DMS79 treated with DMSO at 0.1 percent for 48 hours (cell line): ENCODE measurements around the gene METRNL.
"Not testable (repeated sequence)": the region's sequence is repeated elsewhere in the genome, so short reads cannot be mapped to it uniquely, and the experiment has no call there.

Source experiments
- DNase-seq: peaks from one replicate; lab custom pipeline; 2025; lab: John Stamatoyannopoulos, UW

Gene METRNL

DNA sequence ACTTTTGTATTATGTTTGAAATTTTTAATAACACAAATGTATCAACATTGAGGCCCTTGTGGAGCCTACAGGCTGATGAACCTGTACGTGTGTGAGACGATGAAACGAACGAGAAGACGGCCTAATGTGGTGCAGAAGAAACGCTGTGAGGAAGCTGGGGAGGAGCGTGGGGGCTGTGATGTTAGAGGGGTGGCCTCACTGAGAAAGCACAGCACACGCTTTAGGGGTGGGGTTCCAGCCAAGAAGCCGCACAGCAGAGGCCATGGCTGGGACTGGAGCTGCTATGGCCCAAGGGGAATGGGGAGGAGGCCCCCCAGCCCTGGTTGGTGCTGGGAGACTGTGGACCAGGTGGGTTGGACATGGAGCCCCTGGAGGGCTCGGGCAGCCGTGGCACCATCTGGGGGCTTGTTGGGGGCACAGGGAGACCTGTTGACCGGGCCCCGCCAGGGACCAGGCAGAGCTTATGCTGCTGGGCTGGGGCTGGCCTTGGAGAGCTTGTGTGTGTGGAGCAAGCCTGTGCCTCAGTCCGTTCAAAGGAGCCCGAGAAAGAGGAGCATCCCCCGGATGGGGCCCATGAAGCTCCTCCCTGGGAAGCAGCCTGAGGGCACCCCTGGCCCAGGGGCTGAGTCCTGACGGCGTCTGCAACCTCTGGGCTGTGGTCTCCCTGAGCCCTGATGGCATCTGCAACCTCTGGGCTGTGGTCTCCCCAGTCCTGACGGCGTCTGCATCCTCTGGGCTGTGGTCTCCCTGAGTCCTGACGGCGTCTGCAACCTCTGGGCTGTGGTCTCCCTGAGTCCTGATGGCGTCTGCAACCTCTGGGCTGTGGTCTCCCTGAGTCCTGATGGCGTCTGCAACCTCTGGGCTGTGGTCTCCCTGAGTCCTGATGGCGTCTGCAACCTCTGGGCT is 44.7 kb downstream of the METRNL start:
- DNase-seq, result no peak

GRCh38 chr17:83124871-83125514 is 45.6 kb downstream of the METRNL start:
- DNase-seq, result peak; percentile 38

- peak; percentile 38 for DNase-seq
Observed at GRCh38 chr17:83125515-83126274, 46.3 kb downstream of the METRNL start.

DNA sequence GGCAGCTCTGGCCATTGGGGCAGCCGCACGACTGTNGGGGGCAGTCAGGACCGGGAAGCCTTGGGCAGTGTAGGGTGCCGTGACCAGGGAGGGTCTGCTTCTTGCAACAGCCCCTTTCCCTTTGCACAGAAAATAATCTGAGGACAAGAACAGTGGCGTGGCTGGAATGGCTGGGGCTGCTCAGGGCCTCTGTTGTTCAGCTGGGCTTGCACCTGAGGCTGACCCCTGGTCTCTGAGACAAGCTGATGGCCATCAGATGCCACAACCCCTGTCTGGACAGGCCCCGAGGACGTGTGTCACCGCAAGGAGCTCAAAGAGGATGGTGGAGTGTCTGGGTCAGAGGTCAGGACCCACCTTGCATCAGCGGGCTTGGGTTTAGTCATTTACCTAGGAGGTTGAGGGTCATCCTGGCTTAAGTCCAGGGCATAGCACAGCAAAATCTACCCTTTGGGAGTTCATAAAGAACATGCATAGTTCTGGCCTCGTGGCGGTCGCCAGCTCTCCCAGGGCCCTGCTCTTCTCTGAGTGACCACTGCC is 46.9 kb downstream of the METRNL start:
- no peak for DNase-seq

DNA sequence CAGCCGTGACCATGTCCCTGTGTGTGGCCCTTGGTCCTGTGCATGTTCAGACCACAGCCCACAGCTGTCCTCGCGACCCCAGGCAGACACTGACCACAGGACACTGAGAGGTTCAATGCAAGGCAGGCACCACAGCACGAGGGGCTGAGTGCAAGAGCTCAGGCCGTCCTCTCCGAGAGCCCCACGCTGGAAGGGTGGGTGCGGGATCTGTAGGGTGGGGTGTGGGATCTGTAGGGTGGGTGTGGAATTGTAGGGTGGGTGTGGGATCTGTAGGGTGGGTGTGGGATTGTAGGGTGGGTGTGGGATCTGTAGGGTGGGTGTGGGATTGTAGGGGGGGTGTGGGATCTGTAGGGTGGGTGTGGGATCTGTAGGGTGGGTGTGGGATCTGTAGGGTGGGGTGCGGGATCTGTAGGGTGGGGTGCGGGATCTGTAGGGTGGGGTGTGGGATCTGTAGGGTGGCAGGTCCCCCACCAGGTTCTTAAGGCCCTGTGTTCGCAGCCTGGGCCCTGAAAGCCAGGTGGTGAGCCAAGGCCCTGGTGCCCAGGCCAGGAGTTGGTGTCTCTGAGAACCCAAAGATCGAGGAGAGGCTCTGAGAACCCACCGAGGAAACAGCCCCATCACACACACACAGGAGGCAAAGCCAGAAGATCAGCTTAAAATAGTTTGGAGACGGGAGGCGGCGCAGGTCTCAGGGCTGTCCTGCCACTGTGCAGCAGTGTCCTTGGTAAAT is 48.2 kb downstream of the METRNL start:
- no peak for DNase-seq

- no peak for DNase-seq
Observed at GRCh38 chr17:83128306-83129240, 49.2 kb downstream of the METRNL start.

- DNase-seq, result no peak
Observed at GRCh38 chr17:83129676-83130075, 50.3 kb downstream of the METRNL start.

- DNase-seq, result no peak
Observed at GRCh38 chr17:83131401-83132011, 52.1 kb downstream of the METRNL start.

GRCh38 chr17:83132251-83133081 is 53.1 kb downstream of the METRNL start:
- no peak for DNase-seq

DNA sequence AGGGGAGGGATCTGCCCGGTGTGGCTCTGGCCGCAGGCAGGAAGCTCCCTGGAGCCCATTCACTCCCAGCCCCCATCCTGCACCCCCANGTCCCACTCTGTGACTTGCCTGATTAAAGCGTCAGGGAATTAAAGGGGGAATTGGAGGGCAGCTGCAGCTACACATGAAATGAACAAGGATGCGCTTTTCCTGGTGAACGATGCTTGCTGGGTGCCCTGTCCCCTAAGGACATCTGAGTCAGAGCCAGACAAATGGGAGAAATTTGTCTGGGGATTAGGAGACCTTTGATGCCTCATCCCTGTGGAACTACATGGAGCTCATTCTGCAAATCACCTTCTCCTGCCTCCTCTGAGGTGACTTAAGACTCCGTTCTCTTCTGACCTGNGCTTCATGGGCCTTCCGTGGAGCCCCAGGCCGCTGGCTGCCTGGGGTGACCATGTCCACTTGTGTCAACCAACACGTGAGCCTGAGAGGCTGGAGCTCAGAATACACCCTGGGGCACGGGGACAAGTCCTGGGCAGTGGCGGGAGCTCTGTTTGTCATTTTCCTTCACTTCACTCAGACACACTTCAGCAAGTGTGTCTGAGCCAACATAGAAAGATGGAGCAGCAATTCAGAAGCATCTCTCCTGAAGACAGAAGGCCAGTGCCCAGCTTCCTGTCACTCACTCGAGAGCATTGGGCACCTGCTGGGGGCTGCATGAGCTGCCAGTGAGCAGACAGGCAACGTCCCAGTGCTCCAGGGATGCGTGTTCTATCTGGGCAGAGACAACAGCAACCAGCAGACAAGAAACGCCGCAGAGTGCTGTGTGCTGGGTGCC is 54.1 kb downstream of the METRNL start:
- no peak for DNase-seq

DNA sequence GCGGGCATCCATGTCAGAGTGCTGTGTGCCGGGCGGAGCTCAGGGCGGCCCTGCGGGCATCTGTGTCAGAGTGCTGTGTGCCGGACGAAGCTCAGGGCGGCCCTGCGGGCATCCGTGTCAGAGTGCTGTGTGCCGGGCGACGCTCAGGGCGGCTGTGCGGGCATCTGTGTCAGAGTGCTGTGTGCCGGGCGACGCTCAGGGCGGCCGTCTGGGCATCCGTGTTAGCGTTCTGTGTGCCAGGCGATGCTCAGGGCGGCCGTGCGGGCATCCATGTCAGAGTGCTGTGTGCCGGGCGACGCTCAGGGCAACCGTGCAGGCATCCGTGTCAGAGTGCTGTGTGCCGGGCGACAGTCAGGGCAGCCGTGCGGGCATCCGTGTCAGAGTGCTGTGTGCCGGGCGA is 55.0 kb downstream of the METRNL start:
- DNase-seq, result not testable (repeated sequence)

GRCh38 chr17:83135692-83136091 is 56.3 kb downstream of the METRNL start:
- DNase-seq, result no peak

DNA sequence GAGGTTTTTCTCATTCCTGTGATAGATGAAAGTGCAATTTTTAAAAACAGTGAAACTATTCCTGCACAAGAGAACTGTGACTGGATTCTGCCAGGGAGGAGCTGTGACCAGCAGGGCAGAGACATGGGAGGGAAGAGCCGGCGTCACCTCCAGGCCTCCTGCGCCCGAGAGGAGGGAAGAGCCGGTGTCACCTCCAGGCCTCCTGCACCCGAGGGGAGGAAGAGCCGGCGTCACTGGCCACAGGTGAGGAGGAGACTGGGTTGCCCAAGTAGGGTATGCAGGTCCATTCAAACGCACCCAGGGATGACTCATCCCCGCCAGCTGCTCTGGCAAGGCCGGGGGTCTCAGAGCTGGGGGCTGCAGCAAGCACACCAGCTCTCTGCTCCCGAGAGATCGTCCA is 56.7 kb downstream of the METRNL start:
- DNase-seq, result peak; percentile 45

DNA sequence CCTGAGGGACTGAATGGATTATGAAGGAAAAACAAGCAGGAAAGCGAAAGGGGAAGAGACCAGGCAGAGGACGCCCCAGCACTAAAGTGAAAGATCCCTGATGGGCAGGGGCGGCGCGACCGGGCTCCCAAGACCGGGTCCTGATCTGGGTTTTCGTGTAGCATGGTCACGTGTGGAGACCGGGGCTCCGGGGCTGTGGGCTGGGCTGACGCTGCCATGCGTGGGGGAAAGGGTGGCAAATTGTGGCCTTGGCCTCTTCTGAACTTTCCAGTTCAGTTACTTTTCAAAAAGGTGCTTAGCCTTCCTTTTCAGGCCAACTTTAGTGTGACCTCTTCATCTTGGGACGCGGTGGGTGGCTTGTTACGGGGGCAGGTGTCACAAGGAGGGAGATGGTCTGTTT is 57.5 kb downstream of the METRNL start:
- no peak for DNase-seq

GRCh38 chr17:83137523-83137922 is 58.1 kb downstream of the METRNL start:
- DNase-seq, result peak; percentile 6

DNA sequence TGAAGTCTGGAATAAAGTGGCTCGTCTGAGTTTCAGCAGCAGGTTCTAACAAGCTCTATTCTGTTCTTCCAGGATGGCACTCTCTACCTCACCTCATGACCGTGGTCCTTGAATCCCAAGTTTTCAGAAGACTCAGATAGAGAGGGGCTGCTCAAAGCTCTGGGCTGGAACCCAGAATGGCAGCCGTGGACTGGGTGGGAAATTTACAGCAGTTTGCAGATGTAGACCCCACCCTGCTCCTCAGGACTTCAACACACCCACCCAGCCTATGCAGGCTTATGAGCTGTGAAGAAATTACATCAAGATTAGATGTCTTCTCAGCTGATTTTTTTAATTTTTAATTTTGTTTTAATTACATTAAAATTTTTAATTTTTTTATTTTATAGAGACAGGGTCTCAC is 59.4 kb downstream of the METRNL start:
- no peak for DNase-seq

GRCh38 chr17:83139541-83140248 is 60.3 kb downstream of the METRNL start:
- not testable (repeated sequence) for DNase-seq

DNA sequence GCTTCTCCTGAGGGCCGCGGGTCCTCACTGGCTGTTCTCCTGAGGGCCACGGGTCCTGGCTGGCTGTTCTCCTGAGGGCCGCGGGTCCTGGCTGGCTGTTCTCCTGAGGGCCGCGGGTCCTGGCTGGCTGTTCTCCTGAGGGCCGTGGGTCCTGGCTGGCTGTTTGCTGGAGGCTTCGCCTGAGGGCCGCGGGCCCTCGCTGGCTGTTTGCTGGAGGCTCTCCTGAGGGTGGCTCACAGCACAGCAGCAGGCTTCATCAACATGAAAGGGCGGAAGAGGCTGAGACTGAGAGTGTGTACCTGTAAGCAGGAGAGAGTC is 60.8 kb downstream of the METRNL start:
- not testable (repeated sequence) for DNase-seq
